H9 (cell line): ENCODE measurements around the gene ARSI. TPM values are rescaled to one million over a fixed set of nuclear protein-coding genes. Genes with fewer than 3 reads are reported as not detected.

Experiments
- DNase-seq: peaks from one replicate; pipeline ENCODE4 v3.0.0-alpha.2; 2017
- H2AFZ ChIP-seq: one replicate; pipeline ENCODE4 v1.6.1; 2013; ENCODE audit warnings: mild to moderate bottlenecking, low read length, control low read depth, moderate library complexity
- H2AK5ac ChIP-seq: 2 replicates; pipeline ENCODE4 v1.6.1; 2013; ENCODE audit warnings: low read length, control low read depth, mixed read lengths; ENCODE audit not compliant: insufficient read length
- H2BK120ac ChIP-seq: one replicate; pipeline ENCODE4 v1.6.1; 2013; ENCODE audit warnings: low read depth, mild to moderate bottlenecking, low read length, control low read depth, inconsistent platforms; ENCODE audit not compliant: poor library complexity, severe bottlenecking
- H2BK12ac ChIP-seq: 2 replicates; pipeline ENCODE4 v1.6.1; 2013; ENCODE audit warnings: low read length, control low read depth, mixed read lengths, low read depth; ENCODE audit not compliant: insufficient read length
- H2BK15ac ChIP-seq: 2 replicates; pipeline ENCODE4 v1.6.1; 2013; ENCODE audit warnings: low read depth, low read length, control low read depth
- H2BK20ac ChIP-seq: one replicate; pipeline ENCODE4 v1.6.1; 2013; ENCODE audit warnings: low read depth, mild to moderate bottlenecking, low read length, control low read depth, inconsistent platforms; ENCODE audit not compliant: poor library complexity, severe bottlenecking
- H2BK5ac ChIP-seq: 2 replicates; pipeline ENCODE4 v1.6.1; 2013; ENCODE audit warnings: low read length, control low read depth, mixed read lengths; ENCODE audit not compliant: insufficient read length
- H3K14ac ChIP-seq: 2 replicates; pipeline ENCODE4 v1.6.1; 2013; ENCODE audit warnings: low read length, control low read depth; ENCODE audit not compliant: insufficient read depth
- H3K18ac ChIP-seq: 2 replicates; pipeline ENCODE4 v1.6.1; 2013; ENCODE audit warnings: low read depth, mild to moderate bottlenecking, mixed read lengths, low read length, control low read depth; ENCODE audit not compliant: insufficient read length
- H3K23ac ChIP-seq: 2 replicates; pipeline ENCODE4 v1.6.1; 2013; ENCODE audit warnings: low read length, control low read depth, mixed read lengths, low read depth; ENCODE audit not compliant: insufficient read length
- H3K23me2 ChIP-seq: 2 replicates; pipeline ENCODE4 v1.6.1; 2013; ENCODE audit warnings: low read depth, mild to moderate bottlenecking, mixed read lengths, low read length, control low read depth; ENCODE audit not compliant: insufficient read length, poor library complexity, severe bottlenecking
- H3K27ac ChIP-seq: 2 replicates; pipeline ENCODE4 v1.5.1; 2013; ENCODE audit warnings: low read length, control low read depth, mixed read lengths, low read depth; ENCODE audit not compliant: insufficient read length
- H3K27me3 ChIP-seq: 2 replicates; pipeline ENCODE4 v1.6.1; 2013; ENCODE audit warnings: low read length, control low read depth, inconsistent platforms; ENCODE audit not compliant: insufficient read depth
- H3K4ac ChIP-seq: 2 replicates; pipeline ENCODE4 v1.6.1; 2013; ENCODE audit warnings: low read depth, mild to moderate bottlenecking, control low read depth, inconsistent platforms, low read length, moderate library complexity
- H3K4me1 ChIP-seq: 2 replicates; pipeline ENCODE4 v1.6.1; 2013; ENCODE audit warnings: low read length, control low read depth, inconsistent platforms; ENCODE audit not compliant: insufficient read depth
- H3K4me2 ChIP-seq: 2 replicates; pipeline ENCODE4 v1.6.1; 2013; ENCODE audit warnings: low read length, control low read depth, mixed read lengths; ENCODE audit not compliant: insufficient read length, insufficient read depth
- H3K56ac ChIP-seq: 2 replicates; pipeline ENCODE4 v1.6.1; 2013; ENCODE audit warnings: low read depth, mild to moderate bottlenecking, mixed read lengths, low read length, control low read depth; ENCODE audit not compliant: insufficient read length
- H3K79me1 ChIP-seq: 2 replicates; pipeline ENCODE4 v1.6.1; 2013; ENCODE audit warnings: low read depth, mild to moderate bottlenecking, moderate library complexity, low read length, control low read depth, inconsistent platforms; ENCODE audit not compliant: insufficient read depth, poor library complexity, severe bottlenecking
- H3K79me2 ChIP-seq: 2 replicates; pipeline ENCODE4 v1.6.1; 2013; ENCODE audit warnings: low read length, control low read depth, inconsistent platforms; ENCODE audit not compliant: insufficient read depth
- H3K9ac ChIP-seq: 2 replicates; pipeline ENCODE4 v1.6.1; 2013; ENCODE audit warnings: low read length, control low read depth, mixed read lengths; ENCODE audit not compliant: insufficient read length; ENCODE audit errors: extremely low read depth
- H3K9me3 ChIP-seq: one replicate; pipeline ENCODE4 v1.6.1; 2013; ENCODE audit warnings: low read depth, low read length, inconsistent platforms; ENCODE audit not compliant: control insufficient read depth
- H3T11ph ChIP-seq: one replicate; pipeline ENCODE4 v1.6.1; 2013; ENCODE audit warnings: mild to moderate bottlenecking, low read length, control low read depth, inconsistent platforms
- H4K20me1 ChIP-seq: one replicate; pipeline ENCODE4 v1.6.1; 2013; ENCODE audit not compliant: control insufficient read depth, insufficient read length, insufficient read depth
- H4K5ac ChIP-seq: 2 replicates; pipeline ENCODE4 v1.6.1; 2013; ENCODE audit warnings: low read depth, mild to moderate bottlenecking, mixed read lengths, low read length, control low read depth; ENCODE audit not compliant: insufficient read length
- H4K8ac ChIP-seq: replicated peaks from 2 replicates; pipeline ENCODE4 v1.6.1; 2013; ENCODE audit warnings: low read length, control low read depth, mixed read lengths, low read depth; ENCODE audit not compliant: insufficient read length
- H4K91ac ChIP-seq: 2 replicates; pipeline ENCODE4 v1.6.1; 2013; ENCODE audit warnings: low read depth, mild to moderate bottlenecking, moderate library complexity, mixed read lengths, low read length, control low read depth; ENCODE audit not compliant: insufficient read length
- H3K27ac Mint-ChIP-seq, 3 experiments: 2 replicates in 2 of 3; 3 replicates in 1 of 3; pipeline ENCODE4 v1.8.0; 2020 to 2021; ENCODE audit warnings: mixed read lengths in 3 of 3, mild to moderate bottlenecking in 1 of 3, moderate library complexity in 1 of 3
- H3K27me3 Mint-ChIP-seq: 2 replicates; pipeline ENCODE4 v1.8.0; 2021; ENCODE audit warnings: low read depth, mild to moderate bottlenecking, moderate library complexity, mixed read lengths
- H3K36me3 Mint-ChIP-seq, 3 experiments: 2 replicates in 2 of 3; 3 replicates in 1 of 3; pipeline ENCODE4 v1.8.0; 2020 to 2021; ENCODE audit warnings: low read depth in 3 of 3, mixed read lengths in 3 of 3; ENCODE audit not compliant: insufficient read depth in 1 of 3
- H3K4me1 Mint-ChIP-seq, 2 experiments: 2 replicates each; pipeline ENCODE4 v1.8.0; 2020; ENCODE audit warnings: mixed read lengths in 2 of 2
- H3K4me3 Mint-ChIP-seq, 2 experiments: 2 replicates in 1 of 2; 3 replicates in 1 of 2; pipeline ENCODE4 v1.8.0; 2020 to 2021; ENCODE audit warnings: mild to moderate bottlenecking in 2 of 2, mixed read lengths in 2 of 2, moderate library complexity in 1 of 2
- H3K9me3 Mint-ChIP-seq, 2 experiments: 2 replicates in 1 of 2; 3 replicates in 1 of 2; pipeline ENCODE4 v1.8.0; 2020; ENCODE audit warnings: mild to moderate bottlenecking in 2 of 2, mixed read lengths in 2 of 2, moderate library complexity in 1 of 2
- WGBS: extraction: QIAGEN DNeasy Blood & Tissue Kit; methylation state at CpG from one replicate; pipeline ENCODE4 v1.1.7; 2013; ENCODE audit warnings: missing lambda C conversion rate, low lambda C conversion rate, mixed read lengths; ENCODE audit not compliant: insufficient read length; ENCODE audit errors: extremely low coverage; 5-methylcytosine and 5-hydroxymethylcytosine counted together
- total RNA-seq: library from RNA; stranded (reverse); gene quantifications from 2 replicates; pipeline ENCODE4 v1.2.1, GENCODE V29; 2021
- TF ChIP-seq, protein P1 (sequence below): fragments of 200-600 bp; sonication (generic); conservative IDR thresholded peaks from 3 replicates; pipeline ENCODE4 v1.8.0; 2021; ENCODE audit warnings: antibody characterized with exemption, mild to moderate bottlenecking

Gene ARSI
- total RNA-seq, 1 experiment from 2014 or later: 1.7 TPM

DNA sequence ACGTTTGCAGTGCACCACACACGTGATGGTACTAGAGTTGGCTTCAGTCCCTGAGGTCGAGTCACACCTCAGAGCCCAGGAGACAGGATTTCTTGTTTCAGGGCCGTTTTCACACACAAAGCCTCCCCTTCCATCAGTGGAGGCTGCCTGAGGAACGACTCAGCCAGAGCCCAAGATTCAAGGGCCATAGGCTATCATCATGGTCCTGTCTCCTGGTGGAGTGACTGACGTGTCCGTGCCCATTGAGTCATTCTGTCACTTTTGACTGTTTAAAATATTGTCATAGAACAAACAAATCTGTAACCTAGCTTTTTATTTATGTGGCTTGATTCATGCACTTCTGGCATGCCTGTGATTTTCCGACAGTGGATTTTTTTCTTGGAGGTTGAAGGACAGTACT is 41.5 kb downstream of the ARSI start:
- Histone ChIP-seq H3K9me3 (no peaks in the 10 kb centered on the region), H3K23me2 (no peaks in the 10 kb centered on the region), H2BK12ac (no peak overlapping the region), H3K79me2 (no peaks in the 10 kb centered on the region), H2AFZ (no peak overlapping the region), H4K8ac (no peak overlapping the region), H3K14ac (no peak overlapping the region), H3K9ac (no peak overlapping the region), H2BK120ac (no peak overlapping the region), H2BK5ac (no peak overlapping the region), H3K79me1 (no peaks in the 10 kb centered on the region), H4K20me1 (no peaks in the 10 kb centered on the region), H3T11ph (no peak overlapping the region), H3K4me2 (no peak overlapping the region), H3K23ac (no peak overlapping the region), H2BK15ac (no peak overlapping the region), H3K4ac (no peak overlapping the region), H3K27me3 (no peaks in the 10 kb centered on the region), H3K4me1 (no peaks in the 10 kb centered on the region), H2BK20ac (no peak overlapping the region), H4K91ac (no peak overlapping the region), H3K27ac (no peak overlapping the region), H4K5ac (no peak overlapping the region), H3K18ac (no peak overlapping the region), H2AK5ac (no peak overlapping the region), H3K56ac (no peak overlapping the region)
- TF ChIP-seq, protein P1, sequence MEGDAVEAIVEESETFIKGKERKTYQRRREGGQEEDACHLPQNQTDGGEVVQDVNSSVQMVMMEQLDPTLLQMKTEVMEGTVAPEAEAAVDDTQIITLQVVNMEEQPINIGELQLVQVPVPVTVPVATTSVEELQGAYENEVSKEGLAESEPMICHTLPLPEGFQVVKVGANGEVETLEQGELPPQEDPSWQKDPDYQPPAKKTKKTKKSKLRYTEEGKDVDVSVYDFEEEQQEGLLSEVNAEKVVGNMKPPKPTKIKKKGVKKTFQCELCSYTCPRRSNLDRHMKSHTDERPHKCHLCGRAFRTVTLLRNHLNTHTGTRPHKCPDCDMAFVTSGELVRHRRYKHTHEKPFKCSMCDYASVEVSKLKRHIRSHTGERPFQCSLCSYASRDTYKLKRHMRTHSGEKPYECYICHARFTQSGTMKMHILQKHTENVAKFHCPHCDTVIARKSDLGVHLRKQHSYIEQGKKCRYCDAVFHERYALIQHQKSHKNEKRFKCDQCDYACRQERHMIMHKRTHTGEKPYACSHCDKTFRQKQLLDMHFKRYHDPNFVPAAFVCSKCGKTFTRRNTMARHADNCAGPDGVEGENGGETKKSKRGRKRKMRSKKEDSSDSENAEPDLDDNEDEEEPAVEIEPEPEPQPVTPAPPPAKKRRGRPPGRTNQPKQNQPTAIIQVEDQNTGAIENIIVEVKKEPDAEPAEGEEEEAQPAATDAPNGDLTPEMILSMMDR: no peak
- WGBS: no CpG with 5 or more reads among the region's 8 CpGs
- DNase-seq: no peak
- no peaks in the 10 kb centered on the region for H3K9me3 Mint-ChIP-seq
- H3K27ac Mint-ChIP-seq: no peak overlapping the region; a peak in 1 of 7 replicates
- no peak overlapping the region for H3K4me3 Mint-ChIP-seq
- H3K4me1 Mint-ChIP-seq: peaks cover 8 to 17% of the 10 kb centered on the region in 2 experiments
- H3K36me3 Mint-ChIP-seq: no peaks in the 10 kb centered on the region; a peak in 1 of 7 replicates
- peaks cover 9% of the 10 kb centered on the region for H3K27me3 Mint-ChIP-seq
